HT-29 (cell line): ENCODE results near the gene CCDC17. TPM values are rescaled to one million over a fixed set of nuclear protein-coding genes. Genes with fewer than 3 reads are reported as not detected.
A peak's percentile ranks its signal among the peaks of the same experiment; 100 is the strongest.

ENCODE experiments used
- DNase-seq: peaks from one replicate; pipeline ENCODE4 v3.0.0-alpha.2; 2015; ENCODE audit warnings: low spot score
- total RNA-seq: library from RNA; depleted of rRNA; stranded (reverse); fragments of >200 nt; shearing (Covaris generic); gene quantifications from 2 replicates; pipeline ENCODE4 v1.2.3, GENCODE V29; 2014; rRNA removed

The CCDC17 gene
- total RNA-seq = 0.86 and 1.3 TPM in 2 replicates

DNA sequence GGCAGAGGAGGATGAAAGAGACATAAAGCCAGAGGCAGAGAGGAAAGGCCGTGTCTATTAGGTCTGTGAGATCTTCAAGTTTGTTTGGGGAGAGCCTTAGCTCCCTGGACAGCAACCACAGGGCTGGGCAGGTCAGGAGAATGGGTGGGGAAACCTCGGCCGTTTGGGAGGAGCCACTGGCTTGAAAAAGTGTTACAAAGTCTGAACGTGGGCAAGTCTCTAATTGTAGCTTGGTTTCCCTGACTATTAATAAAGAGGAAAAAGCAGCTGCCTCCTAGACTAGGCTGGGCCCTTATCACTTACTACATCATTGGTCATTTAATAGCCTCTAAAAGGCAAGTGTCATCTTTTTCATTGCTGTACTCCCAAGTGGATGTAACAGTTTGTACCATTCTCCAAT lies at the start of gene CCDC17:
TSS of gene CCDC17 (minus strand) at position 83 of the 400 bp plus-strand sequence. CDS start 145 bp downstream, outside the sequence.
- DNase-seq = peak; percentile 26

DNA sequence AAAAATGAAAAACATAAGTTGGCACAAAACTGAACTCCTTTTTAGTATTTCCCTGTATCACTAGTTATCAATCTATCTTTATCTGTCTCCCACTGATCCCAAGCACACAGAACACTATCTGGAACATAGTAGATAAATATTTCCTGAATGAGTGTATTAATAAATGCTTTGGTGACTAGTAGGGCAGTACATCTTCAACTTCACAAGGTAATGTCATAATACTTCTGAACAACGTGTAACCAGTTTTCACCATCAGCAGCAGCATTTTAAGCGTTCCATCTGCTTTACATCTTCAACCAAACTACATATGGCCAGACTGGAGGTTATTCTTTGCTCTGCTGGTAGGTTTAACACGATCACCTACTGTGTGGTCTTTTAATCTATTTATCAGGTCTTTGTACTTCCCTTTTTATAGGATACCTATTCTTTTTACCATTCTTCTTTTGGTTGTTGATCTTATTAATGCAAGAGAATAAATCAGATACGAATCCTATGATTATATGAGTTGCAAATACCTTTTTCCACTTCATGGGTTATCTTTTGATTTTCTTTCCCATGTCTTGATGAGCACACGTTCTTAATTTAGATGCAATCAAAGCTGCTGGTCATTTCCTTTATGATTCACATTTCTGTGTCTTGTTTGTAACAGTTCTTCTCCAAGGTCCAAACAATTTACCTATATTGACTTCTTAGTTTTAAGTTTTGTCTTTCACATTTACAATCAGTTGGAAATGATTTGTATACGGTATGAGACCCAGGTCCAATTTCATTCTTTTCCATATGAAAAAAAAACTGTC lies 46.2 kb upstream of the CCDC17 start:
- no peak for DNase-seq

DNA sequence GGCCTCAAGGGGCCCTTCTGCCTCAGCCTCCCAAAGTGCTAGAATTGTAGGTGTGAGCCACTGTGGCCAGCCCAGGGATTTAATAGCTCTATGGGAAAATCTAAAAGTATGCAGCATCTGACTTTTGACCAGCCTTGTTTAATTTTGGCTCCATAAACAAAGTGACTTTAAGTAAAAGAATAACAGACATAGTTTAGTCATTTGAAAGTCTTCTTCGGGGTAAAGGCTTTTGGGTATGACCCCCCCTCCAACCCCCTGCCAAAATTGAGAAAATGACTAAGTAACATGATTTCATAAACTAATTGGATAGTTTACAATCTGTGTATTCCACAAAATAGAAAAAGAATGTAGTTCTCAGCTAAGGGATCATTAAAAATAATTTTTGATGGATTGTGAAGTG lies 45.5 kb upstream of the CCDC17 start:
- DNase-seq = no peak

DNA sequence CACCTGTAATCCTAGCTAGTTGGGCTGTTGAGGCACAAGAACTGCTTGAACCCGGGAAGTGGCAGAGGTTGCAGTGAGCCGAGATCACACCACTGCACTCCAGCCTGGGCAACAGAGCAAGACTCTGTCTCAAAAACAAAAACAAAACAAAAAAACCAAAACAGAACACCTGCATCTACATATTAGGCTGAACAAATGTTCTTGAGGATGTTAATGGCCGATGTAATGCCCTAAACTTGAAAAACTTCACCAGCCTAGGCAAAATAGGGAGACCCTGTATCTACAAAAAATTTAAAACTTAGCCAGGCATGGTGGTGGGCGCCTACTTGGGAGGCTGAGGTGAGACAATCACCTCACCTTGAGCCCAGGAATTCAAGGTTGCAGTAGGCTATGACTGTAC lies 44.7 kb upstream of the CCDC17 start:
- no peak for DNase-seq

DNA sequence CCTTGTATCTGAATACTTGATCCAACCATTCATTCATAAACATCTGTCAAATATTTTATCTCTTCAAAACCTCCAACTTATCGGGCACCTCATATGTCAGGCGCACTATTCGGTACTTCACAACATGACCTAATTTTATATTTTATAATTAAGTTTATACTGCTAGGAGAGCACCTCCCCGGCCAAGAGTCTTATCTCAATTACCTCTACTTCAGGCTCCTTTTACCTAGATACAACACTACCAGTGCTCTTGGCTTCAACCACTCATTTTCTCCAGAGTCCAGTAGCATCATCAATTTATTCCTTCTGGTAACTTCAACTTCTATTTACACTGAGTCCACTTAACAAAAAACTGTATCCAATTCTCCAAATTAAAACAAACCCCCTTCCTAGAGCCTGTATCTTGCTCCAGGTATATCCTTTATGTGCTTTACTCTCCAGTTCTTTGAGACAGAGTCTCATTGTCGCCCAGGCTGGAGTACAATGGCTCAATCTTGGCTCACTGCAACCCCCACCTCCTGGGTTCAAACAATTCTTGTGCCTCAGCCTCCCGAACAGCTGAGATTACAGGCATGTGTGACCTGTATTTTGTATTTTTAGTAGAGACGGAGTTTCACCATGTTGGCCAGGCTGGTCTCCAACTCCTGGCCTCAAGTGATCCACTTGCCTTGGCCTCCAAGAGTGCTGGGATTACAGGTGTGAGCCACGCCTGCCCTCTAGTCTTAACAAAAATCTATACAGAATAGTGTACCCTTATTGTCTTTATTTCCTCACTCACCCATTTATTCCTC lies 43.7 kb upstream of the CCDC17 start:
- no peak for DNase-seq

DNA sequence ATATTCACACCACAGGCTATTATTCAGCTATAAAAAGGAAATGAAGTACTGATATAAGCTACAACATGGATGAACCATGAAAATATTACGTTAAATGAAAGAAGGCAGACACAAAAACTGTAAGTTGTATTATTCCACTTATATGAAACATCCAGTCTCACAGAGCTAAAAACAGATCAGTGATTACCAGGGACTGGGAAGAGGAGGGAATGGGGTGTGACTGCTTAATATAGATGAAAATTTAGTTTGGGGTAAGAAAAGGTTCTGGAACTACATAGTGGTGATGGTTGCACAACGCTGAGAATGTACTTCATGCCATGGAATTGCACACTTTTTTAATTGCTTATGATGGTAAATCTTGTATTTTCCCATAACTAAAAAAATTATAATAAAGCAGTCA lies 43.0 kb upstream of the CCDC17 start:
- no peak for DNase-seq

DNA sequence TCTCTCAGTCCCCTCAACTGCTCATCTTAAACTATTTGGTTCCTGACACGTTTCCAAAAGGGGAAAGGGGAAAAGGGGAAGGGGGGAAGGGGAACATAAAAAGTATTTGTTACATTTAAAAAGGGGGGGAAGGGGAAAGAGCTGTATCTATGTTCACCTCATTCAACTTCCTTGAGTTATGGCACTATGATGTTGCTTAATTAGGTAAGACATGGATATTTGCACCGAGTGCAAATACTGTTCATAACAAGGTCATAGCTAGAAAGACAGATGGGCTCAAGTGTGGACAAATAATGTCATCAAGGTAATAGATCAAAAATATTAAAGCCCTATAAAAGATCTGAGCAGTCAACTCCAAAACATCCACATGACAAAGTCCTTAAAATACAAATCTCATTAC lies 36.5 kb upstream of the CCDC17 start:
- DNase-seq = no peak

DNA sequence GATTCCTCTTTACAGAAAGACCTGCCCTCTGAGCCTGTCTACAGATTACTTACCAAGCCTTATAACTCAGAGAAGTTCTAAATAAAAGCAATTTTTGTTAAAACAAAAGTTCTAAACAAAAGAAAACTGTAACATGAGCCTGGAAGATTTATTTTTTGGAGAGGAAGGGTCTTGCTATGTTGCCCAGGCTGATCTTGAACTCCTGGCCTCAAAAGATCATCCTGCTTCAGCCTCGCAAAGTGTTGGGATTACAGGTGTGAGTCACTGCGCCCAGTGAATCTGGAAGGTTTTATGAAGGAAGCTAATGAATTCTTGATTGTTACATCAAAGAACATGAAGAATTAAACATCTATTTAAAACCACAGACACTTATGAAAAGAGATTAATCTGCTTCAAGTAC lies 35.4 kb upstream of the CCDC17 start:
- no peak for DNase-seq

DNA sequence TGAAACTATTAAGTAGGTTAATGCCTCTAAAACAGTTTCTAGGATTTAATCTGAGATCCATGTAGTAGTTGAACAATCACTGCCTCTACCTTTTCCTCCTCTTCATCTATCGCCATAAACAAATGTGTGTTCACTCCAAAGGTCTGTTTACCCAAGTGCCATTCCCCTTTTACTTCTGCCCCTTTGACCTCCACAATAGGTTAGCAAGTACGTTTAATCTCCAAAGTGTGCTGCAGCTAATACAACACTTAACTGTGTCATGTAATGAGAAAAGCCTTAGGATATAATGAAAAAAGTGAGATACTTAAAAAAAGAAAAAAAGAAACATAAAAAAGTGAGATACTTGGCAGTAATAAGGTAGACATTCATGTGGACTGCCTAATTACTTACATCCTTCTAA lies 34.3 kb upstream of the CCDC17 start:
- DNase-seq = no peak

DNA sequence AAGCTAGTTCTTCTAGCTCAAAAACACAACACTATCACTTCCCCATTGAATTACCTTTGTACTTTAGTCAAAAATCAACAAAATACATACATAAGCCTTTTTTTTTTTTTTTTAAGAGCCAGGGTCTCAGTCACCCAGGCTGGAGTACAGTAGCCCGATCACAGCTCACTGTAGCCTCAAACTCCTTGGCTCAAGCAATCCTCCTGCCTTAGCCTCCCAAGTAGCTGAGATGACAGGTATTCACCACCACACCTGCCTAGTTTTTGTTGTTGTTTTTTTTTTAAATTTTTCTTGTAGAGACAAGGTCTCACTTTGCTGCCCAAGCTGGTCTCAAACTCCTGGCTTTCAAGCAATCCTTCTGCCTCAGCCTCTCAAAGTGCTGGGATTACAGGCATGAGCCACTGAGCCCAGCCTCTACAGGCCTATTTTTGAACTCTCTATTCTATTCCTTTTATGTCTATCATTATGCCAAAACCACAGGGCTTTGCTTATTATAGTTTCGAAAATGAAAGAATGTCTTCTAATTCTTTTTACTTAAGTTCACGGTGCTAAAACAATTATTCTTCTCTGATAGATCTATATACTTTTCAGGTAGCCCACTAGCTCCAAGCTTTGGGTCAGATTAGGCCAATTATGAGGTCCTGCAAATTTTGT lies 32.8 kb upstream of the CCDC17 start:
- no peak for DNase-seq

DNA sequence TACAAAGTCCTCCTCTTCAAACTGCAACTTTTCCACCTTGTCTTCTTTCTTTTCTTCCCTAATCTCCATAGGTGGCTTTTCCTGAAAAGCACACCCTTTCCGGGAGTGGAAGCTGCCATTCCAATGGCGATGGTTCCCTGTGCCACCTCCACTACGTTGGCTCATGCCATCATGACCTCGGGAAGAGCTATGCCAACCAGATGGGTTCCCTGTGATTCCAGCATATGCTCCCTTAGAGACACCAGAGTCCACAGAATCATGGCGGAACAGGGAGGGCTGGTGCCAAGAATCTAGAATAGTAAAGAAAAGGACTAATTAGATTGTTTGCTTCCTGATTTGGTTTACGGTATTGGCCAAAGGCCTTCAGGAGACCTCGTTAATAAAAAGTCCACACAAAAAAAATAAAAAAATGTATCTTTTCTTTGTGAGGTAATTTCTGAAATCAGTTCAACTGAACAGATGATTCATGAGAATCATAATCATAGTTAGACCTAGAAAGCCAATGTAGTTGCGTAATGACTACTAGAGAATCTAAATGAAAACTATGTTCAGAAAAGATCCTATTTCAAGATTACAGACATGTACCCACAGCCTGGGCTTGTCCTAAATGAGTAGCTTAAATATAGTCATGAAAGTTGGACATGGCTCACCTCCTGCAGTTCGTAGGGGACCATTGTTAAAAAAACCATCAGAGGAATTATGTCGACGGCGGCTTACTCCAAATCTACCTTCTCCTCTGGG lies 30.9 kb upstream of the CCDC17 start:
- DNase-seq = no peak

DNA sequence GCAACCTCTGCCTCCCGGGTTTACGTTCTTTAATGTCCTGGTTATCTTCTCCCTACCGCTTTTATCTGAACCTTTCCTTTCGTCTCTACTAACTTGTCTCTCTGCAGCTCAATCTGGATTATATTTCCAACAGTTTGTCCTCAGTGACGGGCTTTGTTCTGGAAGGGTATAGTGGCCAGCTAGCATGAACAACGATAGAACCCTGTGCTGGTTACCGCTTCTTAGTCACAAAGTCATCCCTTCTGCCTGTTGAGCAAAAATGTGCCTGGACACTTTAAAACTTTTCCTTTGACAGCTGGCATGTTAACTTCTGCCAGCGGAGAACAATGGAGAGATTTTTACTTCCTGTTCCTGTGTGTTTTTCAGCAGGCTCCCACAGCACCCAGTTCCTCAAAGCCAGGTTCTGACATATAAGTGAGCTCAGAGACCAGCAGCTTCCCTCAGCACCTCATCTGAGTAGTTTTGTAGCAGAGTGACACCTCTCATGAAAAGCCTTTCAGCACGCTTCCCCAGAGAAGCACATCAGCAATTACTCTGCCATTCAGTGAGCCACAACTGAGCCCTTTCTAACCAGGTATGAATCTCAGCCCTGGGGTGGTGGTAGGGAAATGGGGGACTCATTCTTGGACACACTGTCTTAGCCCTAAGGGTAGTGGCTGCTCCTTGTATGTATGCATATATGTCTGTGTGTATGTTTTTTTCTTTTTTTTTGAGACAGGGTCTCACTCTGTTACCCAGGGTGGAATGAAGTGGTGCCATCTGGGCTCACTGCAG lies 23.6 kb upstream of the CCDC17 start:
- DNase-seq = no peak

DNA sequence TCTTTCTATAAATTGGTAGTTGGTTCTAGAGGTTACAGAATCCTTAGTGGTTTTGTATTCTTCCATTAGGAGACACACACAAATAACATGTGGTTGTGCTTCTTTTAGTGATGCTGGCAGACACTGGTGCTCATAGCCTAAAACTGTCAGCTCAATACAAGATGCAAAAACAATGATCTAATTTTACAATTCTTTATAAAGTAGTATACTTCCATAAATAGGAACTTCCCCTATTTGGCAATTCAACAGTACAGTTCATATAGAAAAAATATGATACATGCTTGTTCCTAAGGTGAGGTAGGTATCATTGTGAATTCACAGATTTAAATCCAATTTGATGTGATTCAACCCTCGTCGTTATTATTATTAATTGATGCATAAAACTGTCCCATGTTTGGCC lies 20.8 kb upstream of the CCDC17 start:
- DNase-seq = no peak

DNA sequence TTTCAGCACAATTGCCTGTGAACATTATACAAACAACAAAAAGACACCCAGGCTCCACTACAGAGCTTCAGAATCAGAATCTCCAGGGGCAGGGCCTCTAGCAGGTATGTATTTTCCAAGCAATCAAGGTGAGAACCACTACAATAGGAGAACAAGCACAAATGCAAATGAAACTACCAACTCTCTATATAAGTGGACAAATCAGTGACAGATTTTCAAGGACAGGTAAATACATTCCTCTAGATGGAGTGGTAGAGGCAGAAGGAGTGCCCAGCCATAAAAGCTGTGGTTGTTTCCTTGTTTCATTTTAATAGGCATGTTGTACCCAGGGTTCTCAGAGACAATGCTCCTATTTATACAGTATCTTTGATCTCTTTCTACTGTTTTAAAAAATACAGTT lies 20.1 kb upstream of the CCDC17 start:
- DNase-seq = peak; percentile 80

DNA sequence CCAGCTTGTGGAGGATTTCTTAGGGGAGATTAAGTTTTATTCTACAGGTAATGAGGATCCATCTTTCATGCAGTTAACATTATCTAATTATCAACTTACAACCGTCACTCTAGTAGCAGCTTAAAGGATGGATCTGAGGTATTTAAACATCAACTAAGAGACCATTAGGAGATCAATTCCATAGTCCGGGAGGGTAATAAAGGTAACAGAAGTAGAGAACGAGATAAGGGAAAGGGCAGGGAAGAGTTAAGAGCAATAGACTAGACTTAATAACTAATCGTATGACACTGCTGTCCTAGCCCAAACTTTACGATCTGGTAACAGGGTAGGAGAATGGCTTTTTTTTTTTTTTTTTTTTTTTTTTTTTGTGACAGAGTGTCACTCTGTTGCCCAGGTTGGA lies 19.5 kb upstream of the CCDC17 start:
- DNase-seq = no peak

DNA sequence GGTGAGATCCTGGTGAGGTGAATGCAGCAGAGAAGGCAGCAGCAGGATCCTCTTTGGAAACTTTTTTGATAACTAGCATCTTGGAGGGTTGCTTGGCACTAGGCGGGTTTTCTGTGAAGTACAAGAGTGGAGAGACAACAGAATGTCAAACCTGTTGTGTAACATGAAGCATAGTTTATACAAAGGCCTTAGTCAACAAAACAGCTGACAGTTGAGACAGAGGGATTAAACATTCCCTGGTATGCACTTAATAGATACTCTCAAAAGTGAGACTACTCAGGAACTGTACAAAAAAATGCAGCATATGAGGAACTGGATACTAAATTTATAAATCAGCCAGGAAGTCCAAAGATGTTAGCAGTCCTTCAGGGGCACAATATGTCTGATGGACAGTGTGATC lies 16.4 kb upstream of the CCDC17 start:
- DNase-seq = no peak

DNA sequence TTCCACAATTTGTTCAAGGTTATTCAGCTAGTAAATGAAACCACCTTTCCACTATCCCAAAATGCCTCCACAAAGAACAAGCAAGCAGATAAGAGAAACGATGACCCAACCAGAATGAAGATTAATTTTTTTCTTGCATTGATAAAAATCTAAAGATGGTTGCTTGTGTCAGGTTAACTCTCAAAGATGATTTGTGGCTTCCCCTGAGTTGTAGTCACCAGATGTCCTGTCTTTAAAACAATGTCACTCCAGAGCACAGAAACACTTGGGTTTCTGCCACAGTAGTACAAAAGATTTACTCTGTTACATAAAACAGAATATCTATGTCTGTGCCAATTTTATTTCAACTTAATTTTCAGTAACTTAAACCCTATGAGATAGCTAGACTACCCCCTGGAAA lies 11.4 kb upstream of the CCDC17 start:
- no peak for DNase-seq

DNA sequence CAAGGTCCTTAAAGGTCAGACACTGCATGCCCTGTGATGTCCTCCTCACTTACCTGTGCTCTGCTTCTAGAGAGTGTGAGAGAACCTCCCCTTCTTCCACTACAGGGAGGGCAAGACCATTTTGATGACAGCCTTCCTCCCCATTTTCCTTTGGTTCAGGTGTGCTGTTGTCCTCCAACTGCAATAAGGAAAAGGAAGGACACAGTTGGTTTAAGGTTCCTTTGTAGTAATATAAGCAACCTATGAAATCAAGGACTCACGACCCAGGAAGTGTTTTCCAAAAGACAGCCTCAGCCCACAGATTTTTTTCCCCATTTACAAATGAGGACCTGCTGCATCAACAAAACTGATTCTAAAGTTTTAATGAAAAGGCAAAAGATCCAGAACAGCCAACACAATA lies 6.6 kb upstream of the CCDC17 start:
- no peak for DNase-seq

DNA sequence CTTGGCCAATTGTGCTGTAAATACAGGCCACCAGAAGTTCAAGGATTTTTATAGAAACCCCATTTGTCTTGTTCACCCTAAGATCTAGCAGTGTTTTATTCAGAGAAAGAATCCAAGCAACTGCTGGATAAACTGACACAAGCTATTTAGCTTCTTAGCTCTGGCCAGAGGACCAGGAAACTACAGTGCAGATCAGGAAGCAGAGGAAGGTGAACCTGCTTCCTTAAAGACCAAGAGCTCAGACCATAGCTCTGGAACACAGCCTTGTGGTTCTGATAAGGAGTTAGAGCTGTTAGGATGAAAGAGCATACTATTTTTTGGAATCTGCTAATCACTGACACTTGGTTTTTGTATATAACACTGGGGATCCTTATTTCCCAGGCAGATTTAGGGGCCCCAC lies 5.2 kb upstream of the CCDC17 start:
- DNase-seq = no peak

DNA sequence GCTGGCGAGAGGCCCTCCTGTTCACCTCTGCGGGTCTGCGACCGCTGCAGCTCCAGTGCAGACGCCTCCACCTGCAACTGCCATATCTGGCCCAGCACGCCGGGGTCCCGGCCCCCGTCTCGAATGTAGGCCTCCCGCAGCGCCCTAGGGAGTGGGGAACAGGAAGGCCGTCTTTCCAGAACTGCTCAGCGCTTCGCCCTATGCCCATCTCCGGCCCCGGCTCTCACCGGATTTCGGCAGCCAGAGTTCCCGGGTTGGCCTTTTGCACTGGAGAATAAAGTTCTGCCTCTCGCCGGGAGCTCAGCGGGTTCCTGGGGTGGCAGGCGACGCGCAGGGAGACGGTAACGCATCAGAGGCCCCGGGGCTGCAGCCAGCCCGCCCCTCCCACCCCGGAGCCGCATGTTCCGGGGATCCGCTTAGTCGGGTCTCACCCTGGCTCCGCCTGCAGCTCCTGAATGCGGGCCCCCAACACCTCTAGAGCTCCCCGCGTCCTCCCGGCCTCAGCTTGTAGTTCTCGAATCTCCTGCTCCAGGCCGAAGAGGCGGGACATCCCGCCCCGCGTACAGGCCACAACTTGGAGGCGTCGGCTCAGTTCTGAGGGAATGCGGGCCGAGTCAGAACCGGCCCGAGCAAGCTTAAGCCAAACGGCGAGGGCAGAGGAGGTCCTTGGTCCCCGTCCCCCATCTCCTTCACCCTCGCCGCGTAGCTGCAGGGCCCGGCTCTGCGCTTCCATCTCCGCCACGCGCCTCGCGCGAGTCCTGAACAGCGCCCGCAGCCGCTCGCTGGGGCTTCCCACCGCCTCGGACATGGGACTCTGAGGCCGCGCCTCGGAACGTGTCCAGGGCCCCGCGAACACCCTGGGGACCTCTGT lies 1.1 kb downstream of the CCDC17 start:
- DNase-seq = no peak
